Measurements from ENCODE around the gene PUS7.
"Not testable (repeated sequence)": the region's sequence is repeated elsewhere in the genome, so short reads cannot be mapped to it uniquely, and the experiment has no call there.

The PUS7 gene

GRCh38 chr7:105442214-105442613 lies 79.9 kb downstream of the PUS7 start:
- not testable (repeated sequence) for DNase-seq

DNA sequence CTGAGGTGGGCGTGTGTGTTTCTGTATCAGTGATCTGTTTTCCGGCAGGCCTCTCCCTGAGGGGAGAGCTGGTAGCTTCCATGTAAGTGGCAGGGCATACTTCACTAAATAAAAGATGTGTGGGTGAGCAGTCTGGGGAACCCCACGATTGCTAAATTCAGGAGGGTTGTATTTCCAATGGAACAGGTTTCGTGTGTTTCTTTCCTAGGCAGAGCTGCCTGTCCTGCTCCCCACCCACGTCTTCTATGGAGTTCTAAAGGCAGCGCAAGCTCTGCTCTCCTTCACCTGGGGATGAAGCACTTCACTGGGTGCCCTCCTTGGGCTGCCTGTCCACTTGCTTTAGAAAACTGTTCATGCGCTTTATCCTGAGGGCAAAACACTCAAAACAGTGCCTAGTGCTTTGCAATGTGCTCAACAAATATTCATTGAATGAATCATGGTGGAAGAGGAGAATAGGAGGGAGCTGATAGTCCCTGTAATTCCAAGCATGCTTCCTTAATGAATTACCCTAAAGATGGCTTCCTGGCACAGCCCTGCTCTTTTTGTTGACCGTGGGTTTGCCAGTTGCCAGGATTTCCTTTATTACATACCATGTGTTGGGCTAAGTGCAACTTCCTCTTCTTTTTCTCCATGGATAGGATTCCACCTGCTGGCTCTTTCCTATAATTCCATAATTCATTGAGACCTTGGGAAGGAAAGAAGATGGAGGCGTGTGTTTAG lies 82.7 kb downstream of the PUS7 start:
- peak; percentile 82 for DNase-seq

GRCh38 chr7:105438847-105439173 lies 83.3 kb downstream of the PUS7 start:
- DNase-seq: no peak

GRCh38 chr7:105438254-105438653 lies 83.8 kb downstream of the PUS7 start:
- DNase-seq: no peak

GRCh38 chr7:105437356-105437755 lies 84.7 kb downstream of the PUS7 start:
- not testable (repeated sequence) for DNase-seq

DNA sequence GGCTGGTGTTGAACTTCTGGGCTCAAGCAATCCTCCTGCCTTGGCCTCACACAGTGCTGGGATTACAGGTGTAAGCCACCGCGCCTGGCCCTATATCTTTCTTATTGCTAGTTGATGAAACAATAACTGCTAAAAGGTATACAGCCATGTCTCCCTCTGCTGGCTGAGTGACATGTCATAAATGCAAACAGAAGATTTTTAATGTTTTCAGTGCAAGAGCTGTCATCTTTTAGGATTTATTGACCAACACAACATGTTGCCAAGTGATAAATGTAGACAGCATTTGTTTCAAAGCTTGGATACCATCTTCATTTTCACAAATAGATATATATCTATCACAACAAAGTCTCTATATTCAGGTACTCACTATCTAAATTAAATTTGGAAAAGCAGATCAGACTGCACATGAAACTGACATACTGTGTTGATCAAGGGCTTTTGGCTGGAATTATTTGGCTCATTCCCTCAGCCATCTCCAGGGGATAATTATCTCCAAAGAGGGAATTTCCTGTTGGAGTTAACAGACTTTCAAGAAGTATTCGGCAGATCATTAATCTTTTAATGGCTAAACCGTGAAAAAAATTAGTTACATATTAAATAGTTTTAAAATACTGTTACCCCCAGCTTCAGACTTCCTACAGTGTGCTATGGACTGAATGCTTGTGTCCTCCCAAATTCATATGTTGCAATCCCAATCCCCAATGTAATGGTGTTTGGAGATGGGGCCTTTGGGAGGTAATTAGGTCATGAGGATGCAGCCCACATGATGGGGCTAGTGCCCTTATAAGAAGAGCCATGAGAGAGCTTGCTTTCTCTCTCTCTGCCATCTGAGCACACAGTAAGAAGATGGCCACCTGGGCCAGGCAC lies 92.1 kb downstream of the PUS7 start:
- peak; percentile 84 for DNase-seq

- no peak for DNase-seq
These were observed 95.4 kb downstream of the PUS7 start for GRCh38 chr7:105426606-105427146.

DNA sequence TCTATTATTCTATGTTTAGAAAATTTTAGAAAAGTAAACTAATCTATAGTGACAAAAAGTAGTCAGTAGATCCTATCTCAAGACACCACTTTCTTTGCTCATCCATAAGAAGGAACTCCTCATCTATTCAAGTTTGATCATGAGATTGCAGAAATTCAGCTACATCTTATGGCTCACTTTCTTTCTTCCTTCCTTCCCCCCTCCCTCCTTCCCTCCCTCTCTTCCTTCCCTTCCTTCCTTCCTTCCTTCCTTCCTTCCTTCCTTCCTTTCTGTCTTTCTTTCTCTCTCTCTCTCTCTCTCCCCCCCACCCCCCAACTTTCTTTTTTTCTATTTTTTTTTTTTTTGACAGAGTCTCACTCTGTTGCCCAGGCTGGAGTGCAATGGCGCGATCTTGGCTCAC lies 98.1 kb downstream of the PUS7 start:
- DNase-seq: no peak

- DNase-seq: no peak
These were observed 108.1 kb downstream of the PUS7 start for GRCh38 chr7:105413887-105414437.

- not testable (repeated sequence) for DNase-seq
These were observed 111.3 kb downstream of the PUS7 start for GRCh38 chr7:105410774-105411173.

DNA sequence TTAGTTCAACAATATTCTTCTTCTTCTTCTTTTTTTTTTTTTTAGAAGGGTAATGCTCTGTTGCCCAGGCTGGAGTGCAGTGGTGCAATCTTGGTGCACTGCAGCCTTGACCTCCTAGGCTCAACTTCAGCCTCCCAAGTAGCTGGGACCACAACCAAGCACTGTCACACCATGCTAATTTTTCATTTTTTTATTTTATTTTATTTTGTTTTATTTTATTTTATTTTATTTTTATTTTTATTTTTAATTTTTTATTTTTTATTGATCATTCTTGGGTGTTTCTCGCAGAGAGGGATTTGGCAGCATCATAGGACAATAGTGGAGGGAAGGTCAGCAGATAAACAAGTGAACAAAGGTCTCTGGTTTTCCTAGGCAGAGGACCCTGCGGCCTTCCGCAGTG lies 112.3 kb downstream of the PUS7 start:
- DNase-seq: not testable (repeated sequence)

DNA sequence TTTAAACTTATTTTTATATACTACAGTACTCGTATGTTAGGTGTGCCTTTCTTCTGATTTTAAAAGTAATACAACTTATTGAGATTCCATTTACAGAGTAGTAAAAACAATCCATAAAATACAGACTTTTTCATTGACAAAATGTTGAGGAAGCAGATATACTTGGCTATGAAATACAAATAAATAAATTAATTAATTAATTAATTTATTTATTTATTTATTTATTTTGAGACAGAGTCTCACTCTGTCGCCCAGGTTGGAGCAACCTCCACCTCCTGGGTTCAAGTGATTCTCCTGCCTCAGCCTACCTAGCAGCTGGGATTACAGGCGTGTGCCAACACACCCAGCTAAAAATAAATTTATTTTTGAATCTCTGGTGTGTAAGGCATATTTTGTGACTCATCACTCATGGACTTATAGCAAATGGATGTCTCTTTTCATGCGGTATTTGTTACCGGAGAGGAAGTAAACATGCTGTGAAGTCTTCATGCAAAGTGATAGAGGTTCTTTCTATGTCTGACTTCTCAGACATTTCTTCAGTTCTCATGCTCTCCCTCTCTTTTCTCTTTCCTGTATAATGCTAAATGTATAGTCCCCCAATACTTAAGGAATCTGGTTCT lies 113.2 kb downstream of the PUS7 start:
- no peak for DNase-seq

All from NCI-H69 (cell line).